GM18873 (cell line): ENCODE measurements around the gene ACY1.

Experiments used
- ATAC-seq: cut with Tn5 transposase; IDR thresholded peaks from one replicate; pipeline ENCODE4 v1.9.1; 2021; ENCODE audit warnings: mild to moderate bottlenecking, moderate library complexity, moderate number of reproducible peaks; ENCODE audit not compliant: unreplicated experiment, low FRiP score

Gene ACY1

GRCh38 chr3:51962854-51963530 lies 20.3 kb upstream of the ACY1 start:
- ATAC-seq = no peak

GRCh38 chr3:51963951-51964451 lies 19.3 kb upstream of the ACY1 start:
- ATAC-seq = no peak

- no peak for ATAC-seq
Measured at GRCh38 chr3:51964521-51964920, 18.8 kb upstream of the ACY1 start.

GRCh38 chr3:51966016-51966415 lies 17.3 kb upstream of the ACY1 start:
- ATAC-seq = no peak

- ATAC-seq = no peak
Measured at GRCh38 chr3:51966486-51966885, 16.8 kb upstream of the ACY1 start.

GRCh38 chr3:51966922-51967383 lies 16.4 kb upstream of the ACY1 start:
- no peak for ATAC-seq

- ATAC-seq = no peak
Measured at GRCh38 chr3:51967384-51968169, 15.8 kb upstream of the ACY1 start, which contains the start of gene PCBP4. Gene PCBP4 (minus strand): TSS chr3:51967454. CDS start chr3:51961240, 6,214 bp downstream.

GRCh38 chr3:51968170-51968775 lies 15.1 kb upstream of the ACY1 start:
- no peak for ATAC-seq

- ATAC-seq = no peak
Measured at GRCh38 chr3:51968883-51969678, 14.3 kb upstream of the ACY1 start.

GRCh38 chr3:51969841-51970240 lies 13.5 kb upstream of the ACY1 start:
- no peak for ATAC-seq

- ATAC-seq = no peak
Measured at GRCh38 chr3:51970606-51971300, 12.6 kb upstream of the ACY1 start.

GRCh38 chr3:51971350-51971749 lies 12.0 kb upstream of the ACY1 start:
- no peak for ATAC-seq

GRCh38 chr3:51974277-51974962 lies 8.9 kb upstream of the ACY1 start:
- no peak for ATAC-seq

- ATAC-seq = no peak
Measured at GRCh38 chr3:51974963-51975851, 8.1 kb upstream of the ACY1 start, which contains the start of gene ABHD14A. Gene ABHD14A (plus strand): TSS chr3:51975064. CDS start chr3:51975136, 72 bp downstream.

- ATAC-seq = no peak
Measured at GRCh38 chr3:51975852-51976549, 7.3 kb upstream of the ACY1 start.

- no peak for ATAC-seq
Measured at GRCh38 chr3:51977446-51978142, 5.7 kb upstream of the ACY1 start.

- no peak for ATAC-seq
Measured at GRCh38 chr3:51978143-51978502, 5.2 kb upstream of the ACY1 start.
